ENCODE measurements around the gene TAMALIN. TPM values are rescaled to one million over a fixed set of nuclear protein-coding genes. Genes with fewer than 3 reads are reported as not detected.

Gene TAMALIN
- total RNA-seq, 1 experiment from 2014 or later: 1.2 TPM

DNA sequence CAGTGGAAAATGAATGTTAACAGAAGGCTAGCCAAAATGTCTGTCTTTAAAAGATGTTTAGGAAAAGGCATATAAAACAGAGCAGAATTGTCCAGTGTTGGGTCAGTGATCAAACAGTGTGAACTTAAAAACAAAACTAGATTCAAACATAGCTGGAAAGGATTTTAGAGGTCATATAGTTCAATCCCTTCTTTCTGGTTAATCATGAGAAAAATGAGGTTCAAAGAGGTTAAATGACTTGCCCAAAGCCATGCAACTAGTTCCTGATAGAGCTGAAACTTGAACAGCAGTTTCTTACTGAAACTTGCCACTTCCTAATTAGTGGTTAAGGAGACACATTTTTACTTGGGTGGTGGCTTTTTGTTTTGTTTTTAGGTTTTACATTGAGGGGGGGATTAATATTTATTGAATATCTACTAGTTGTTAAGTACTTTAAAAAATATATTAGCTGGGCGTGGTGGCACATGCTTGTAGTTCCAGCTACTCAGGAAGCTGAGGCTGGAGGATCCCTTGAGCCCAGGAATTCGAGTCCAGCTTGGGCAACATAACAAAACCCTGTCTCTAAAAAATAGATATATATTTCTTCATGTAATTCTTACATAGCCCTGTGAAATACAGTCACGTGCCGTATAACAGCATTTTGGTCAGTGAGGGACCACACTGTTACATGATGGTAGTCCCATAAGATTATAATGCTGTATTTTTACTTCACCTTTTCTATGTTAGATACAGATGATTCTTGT lies 34.9 kb upstream of the TAMALIN start:
- Histone ChIP-seq H3T11ph (ENCODE audit: low read length) (no peak overlapping the region), H2BK120ac (ENCODE audit: low read depth, low read length, poor library complexity, severe bottlenecking) (no peak overlapping the region), H3K18ac (ENCODE audit: insufficient read length, low read depth, low read length) (no peak overlapping the region), H3K23ac (ENCODE audit: insufficient read length, low read depth, low read length) (no peak overlapping the region), H3K56ac (ENCODE audit: insufficient read length, low read depth, low read length) (no peak overlapping the region), H2BK5ac (ENCODE audit: insufficient read length, low read length) (no peak overlapping the region), H3K4ac (ENCODE audit: low read depth, low read length) (no peak overlapping the region), H4K20me1 (ENCODE audit: control insufficient read depth, insufficient read depth, insufficient read length) (no peaks in the 10 kb centered on the region), H2BK12ac (ENCODE audit: insufficient read length, low read depth, low read length) (no peak overlapping the region), H3K9ac (ENCODE audit: extremely low read depth, insufficient read length, low read length) (no peak overlapping the region), H3K14ac (ENCODE audit: insufficient read depth, low read length) (no peak overlapping the region), H4K5ac (ENCODE audit: insufficient read length, low read depth, low read length) (no peak overlapping the region), H2AFZ (ENCODE audit: low read length) (no peak overlapping the region), H3K79me1 (ENCODE audit: insufficient read depth, low read depth, low read length, poor library complexity, severe bottlenecking) (no peaks in the 10 kb centered on the region), H3K23me2 (ENCODE audit: insufficient read length, low read depth, low read length, poor library complexity, severe bottlenecking) (no peaks in the 10 kb centered on the region), H3K9me3 (ENCODE audit: control insufficient read depth, low read depth, low read length) (no peaks in the 10 kb centered on the region), H4K91ac (ENCODE audit: insufficient read length, low read depth, low read length) (no peak overlapping the region), H2BK20ac (ENCODE audit: low read depth, low read length, poor library complexity, severe bottlenecking) (no peak overlapping the region), H3K79me2 (ENCODE audit: insufficient read depth, low read length) (no peaks in the 10 kb centered on the region), H2AK5ac (ENCODE audit: insufficient read length, low read length) (no peak overlapping the region), H3K4me2 (ENCODE audit: insufficient read depth, insufficient read length, low read length) (no peak overlapping the region), H3K27ac (ENCODE audit: insufficient read length, low read depth, low read length) (no peak overlapping the region), H3K27me3 (ENCODE audit: insufficient read depth, low read length) (no peaks in the 10 kb centered on the region), H2BK15ac (ENCODE audit: low read depth, low read length) (no peak overlapping the region), H3K4me1 (ENCODE audit: insufficient read depth, low read length) (peaks cover 7% of the 10 kb centered on the region; the same call in 1 of the 2 replicates), H4K8ac (replicated peaks; ENCODE audit: insufficient read length, low read depth, low read length) (no peak overlapping the region)
- DNase-seq: no peak
- no CpG with 5 or more reads among the region's 4 CpGs for WGBS (ENCODE audit: extremely low coverage, insufficient read length, low lambda C conversion rate)
- no peak overlapping the region for H3K4me3 Mint-ChIP-seq
- H3K27me3 Mint-ChIP-seq (ENCODE audit: low read depth): no peaks in the 10 kb centered on the region
- peaks cover 16 to 20% (median 19%) of the 10 kb centered on the region in 3 experiments; a peak in 6 of 7 replicates for H3K36me3 Mint-ChIP-seq (ENCODE audit: insufficient read depth in 1 of 3, low read depth in 3 of 3)
- TF ChIP-seq, protein P1, sequence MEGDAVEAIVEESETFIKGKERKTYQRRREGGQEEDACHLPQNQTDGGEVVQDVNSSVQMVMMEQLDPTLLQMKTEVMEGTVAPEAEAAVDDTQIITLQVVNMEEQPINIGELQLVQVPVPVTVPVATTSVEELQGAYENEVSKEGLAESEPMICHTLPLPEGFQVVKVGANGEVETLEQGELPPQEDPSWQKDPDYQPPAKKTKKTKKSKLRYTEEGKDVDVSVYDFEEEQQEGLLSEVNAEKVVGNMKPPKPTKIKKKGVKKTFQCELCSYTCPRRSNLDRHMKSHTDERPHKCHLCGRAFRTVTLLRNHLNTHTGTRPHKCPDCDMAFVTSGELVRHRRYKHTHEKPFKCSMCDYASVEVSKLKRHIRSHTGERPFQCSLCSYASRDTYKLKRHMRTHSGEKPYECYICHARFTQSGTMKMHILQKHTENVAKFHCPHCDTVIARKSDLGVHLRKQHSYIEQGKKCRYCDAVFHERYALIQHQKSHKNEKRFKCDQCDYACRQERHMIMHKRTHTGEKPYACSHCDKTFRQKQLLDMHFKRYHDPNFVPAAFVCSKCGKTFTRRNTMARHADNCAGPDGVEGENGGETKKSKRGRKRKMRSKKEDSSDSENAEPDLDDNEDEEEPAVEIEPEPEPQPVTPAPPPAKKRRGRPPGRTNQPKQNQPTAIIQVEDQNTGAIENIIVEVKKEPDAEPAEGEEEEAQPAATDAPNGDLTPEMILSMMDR (conservative IDR thresholded peaks at IDR 0.05): no peak
- peaks cover 28 to 42% of the 10 kb centered on the region in 2 experiments for H3K4me1 Mint-ChIP-seq
- no peaks in the 10 kb centered on the region for H3K9me3 Mint-ChIP-seq
- H3K27ac Mint-ChIP-seq: no peak overlapping the region
